Epithelial cell of esophagus (primary cell): ENCODE measurements around the gene MTCH1.

Experiments
- DNase-seq: peaks from one replicate; pipeline ENCODE4 v3.0.0; 2010; ENCODE audit warnings: low read depth
- H3K4me3 ChIP-seq: 2 replicates; pipeline ENCODE4 v1.5.1; 2011; ENCODE audit warnings: mild to moderate bottlenecking, low read length, control low read depth
- CTCF ChIP-seq: IDR thresholded peaks from 2 replicates; pipeline ENCODE4 v1.5.1; 2011; ENCODE audit warnings: low read depth, mild to moderate bottlenecking, low read length, control low read depth, inconsistent platforms; ENCODE audit not compliant: insufficient read depth; ENCODE audit errors: missing control alignments

The MTCH1 gene

GRCh38 chr6:36920546-36920945 is 65.5 kb downstream of the MTCH1 start:
- no peak for DNase-seq
- no peak for TF ChIP-seq CTCF
- no peak overlapping the region for H3K4me3 ChIP-seq

GRCh38 chr6:36920049-36920448 is 65.9 kb downstream of the MTCH1 start:
- H3K4me3 ChIP-seq, result no peak overlapping the region
- DNase-seq, result no peak
- no peak for TF ChIP-seq CTCF
